Measurements from ENCODE around the gene TMED9. TPM values are rescaled to one million over a fixed set of nuclear protein-coding genes. Genes with fewer than 3 reads are reported as not detected.

Gene TMED9
- total and polyA plus RNA-seq, 9 of the 15 experiments (the other 6 are each of a cell fraction or from before 2014, with no cell fraction given), result 43.7 to 301 (median 90.0) TPM

GRCh38 chr5:177542816-177543465 lies 49.1 kb upstream of the TMED9 start:
- DNase-seq (ENCODE audit: extremely low read depth in 1 of 4, low spot score in 3 of 4) (no peak), ATAC-seq (no peak), FAIRE-seq (no peak)
- intact Hi-C loops (cut with micrococcal nuclease) (no loop called here), in situ Hi-C loops (cut with MboI) (no loop called here)
- Histone ChIP-seq H3K36me3 (ENCODE audit: control insufficient read depth, insufficient read depth, low read length) (peaks cover 67% of the 10 kb centered on the region; the same call in 2 of the 3 replicates), H3K9me3 (replicated peaks; ENCODE audit: control insufficient read depth, insufficient read depth, low read depth, low read length) (no peaks in the 10 kb centered on the region), H3K4me2 (ENCODE audit: insufficient read depth, low read length) (no peak overlapping the region), H3K79me2 (ENCODE audit: control insufficient read depth, insufficient read depth, low read length) (peaks cover 44% of the 10 kb centered on the region), H3K9ac (ENCODE audit: insufficient read depth in 1 of 2, low read depth in 2 of 2, low read length in 2 of 2) (no peak overlapping the region), H3K9me1 (ENCODE audit: control insufficient read depth, insufficient read depth, low read length) (no peaks in the 10 kb centered on the region), H3K27ac (ENCODE audit: extremely low read depth, low read depth, low read length) (no peak overlapping the region), H3K27me3 (ENCODE audit: control insufficient read depth in 2 of 2, insufficient read depth in 2 of 2, low read length in 2 of 2) (no peaks in the 10 kb centered on the region), H4K20me1 (replicated peaks; ENCODE audit: control insufficient read depth, insufficient read depth, low read length) (peaks cover 8% of the 10 kb centered on the region; the same call in 1 of the 2 replicates), H3K4me3 (no peak overlapping the region), H3K4me1 (replicated peaks in 1 of 2; ENCODE audit: control insufficient read depth in 2 of 2, insufficient read depth in 2 of 2, low read length in 2 of 2) (peaks cover 0 to 9% of the 10 kb centered on the region in 2 experiments; a peak in 4 of 5 replicates), H2AFZ (ENCODE audit: low read depth, low read length) (no peak overlapping the region)
- POLR2A ChIA-PET, result interaction anchor here (0.7 to 4.3 kb wide), 5 partner anchors 8 to 33 kb away, joined by 3 to 28 read pairs (median 3); no protein-coding TSS in a partner anchor
- WGBS (ENCODE audit: insufficient coverage, low coverage, missing lambda C conversion rate), result 91% methylated on average over 4 of the region's 4 CpGs
- BruUV-seq (replicated peaks), result no TSS peak
- CTCF ChIA-PET (ENCODE audit: low intra/inter-chr PET ratio), result no interaction called here
- TF ChIP-seq IRF2 (CRISPR knock-in tag; IDR thresholded peaks at IDR 0.05) (no peak), SNAPC5 (CRISPR knock-in tag; IDR thresholded peaks at IDR 0.05) (no peak), CHAMP1 (IDR thresholded peaks at IDR 0.05) (no peak), ZNF609 (CRISPR knock-in tag; IDR thresholded peaks at IDR 0.05; ENCODE audit: borderline replicate concordance) (no peak), MAFG (tag; conservative IDR thresholded peaks at IDR 0.05) (no peak)

All from K562 (cell line).